ENCODE measurements around the gene LRRC4B. TPM values are rescaled to one million over a fixed set of nuclear protein-coding genes. Genes with fewer than 3 reads are reported as not detected.

The LRRC4B gene
- total and polyA plus RNA-seq, 2 of the 4 experiments (the other 2 are of a cell fraction): 0.03 TPM; not detected in 1

GRCh38 chr19:50559636-50560035 is 8.6 kb downstream of the LRRC4B start:
- H3K9ac ChIP-seq (ENCODE audit: low read depth, low read length): no peak overlapping the region
- no peak overlapping the region for H2BK120ac ChIP-seq (ENCODE audit: low read depth, low read length)
- H3K4me1 ChIP-seq (ENCODE audit: control insufficient read depth, insufficient read depth, low read length): no peaks in the 10 kb centered on the region
- H2AK9ac ChIP-seq (replicated peaks; ENCODE audit: low read depth, low read length, poor library complexity): no peak overlapping the region
- H3K9me3 ChIP-seq (ENCODE audit: control insufficient read depth, insufficient read depth, low read length): no peaks in the 10 kb centered on the region
- ATAC-seq (ENCODE audit: low read depth) (no peak), DNase-seq (no peak)
- dilution Hi-C loops (cut with HindIII; ENCODE audit: low sequenced_read_pairs, unreplicated experiment): no loop called here
- no peak overlapping the region for H2BK15ac ChIP-seq (ENCODE audit: low read depth, low read length)
- no peak overlapping the region for H4K8ac ChIP-seq (ENCODE audit: low read depth in 2 of 2, low read length in 2 of 2)
- intact Hi-C loops (cut with micrococcal nuclease): no loop called here
- no peaks in the 10 kb centered on the region for H4K20me1 ChIP-seq (ENCODE audit: insufficient read depth, low read length)
- H2AK5ac ChIP-seq (ENCODE audit: low read depth, low read length): no peak overlapping the region
- no peak overlapping the region for H3K18ac ChIP-seq (ENCODE audit: low read depth, low read length)
- no peak overlapping the region for H4K91ac ChIP-seq (ENCODE audit: insufficient read depth, low read depth, low read length)
- WGBS, 2 experiments (ENCODE audit: extremely low coverage in 2 of 2, insufficient read length in 1 of 2): 27% methylated on average over 2 of the region's 10 CpGs; no CpG with 5 or more reads in 1 of the 2 experiments
- H3K4me3 ChIP-seq (ENCODE audit: insufficient read depth, low read depth, low read length): no peak overlapping the region
- H3K9me1 ChIP-seq (ENCODE audit: insufficient read depth, low read length): no peaks in the 10 kb centered on the region; the same call in 1 of the 2 replicates
- H3K79me1 ChIP-seq (ENCODE audit: low read depth in 1 of 2, low read length in 2 of 2): no peaks in the 10 kb centered on the region
- H3K14ac ChIP-seq (replicated peaks; ENCODE audit: low read depth, low read length): no peak overlapping the region
- CTCF ChIA-PET: no interaction called here
- in situ Hi-C loops (cut with MboI; ENCODE audit: low sequenced_read_pairs): no loop called here
- no peak overlapping the region for H3K23ac ChIP-seq (ENCODE audit: low read depth, low read length)
- H2BK20ac ChIP-seq (ENCODE audit: low read depth, low read length): no peak overlapping the region
- no peak overlapping the region for H2BK5ac ChIP-seq (ENCODE audit: low read depth, low read length, poor library complexity, severe bottlenecking)
- H3K27me3 ChIP-seq (ENCODE audit: control insufficient read depth, insufficient read depth, low read length): peaks cover 25% of the 10 kb centered on the region
- H3K4ac ChIP-seq (ENCODE audit: low read depth, low read length): no peak overlapping the region
- H2AFZ ChIP-seq (replicated peaks; ENCODE audit: low read length, poor library complexity): no peak overlapping the region
- H3K27ac ChIP-seq (ENCODE audit: insufficient read depth, low read length): no peak overlapping the region
- H3K4me2 ChIP-seq (ENCODE audit: low read depth, low read length): no peak overlapping the region
- H4K5ac ChIP-seq (ENCODE audit: low read depth, low read length): no peak overlapping the region
- TF ChIP-seq CTCF (conservative IDR thresholded peaks at IDR 0.05; ENCODE audit: low read depth, low read length) (no peak), NFE2L2 (IDR thresholded peaks at IDR 0.05; ENCODE audit: low read depth, low read length) (no peak), RAD21 (IDR thresholded peaks at IDR 0.05; ENCODE audit: low read length) (no peak), MAFK (IDR thresholded peaks at IDR 0.05; ENCODE audit: low read depth, low read length) (no peak), BHLHE40 (IDR thresholded peaks at IDR 0.05; ENCODE audit: low read depth, low read length) (no peak), CEBPB (IDR thresholded peaks at IDR 0.05; ENCODE audit: low read depth, low read length) (no peak), SMC3 (IDR thresholded peaks at IDR 0.05; ENCODE audit: low read depth, low read length) (no peak), FOS (IDR thresholded peaks at IDR 0.05; ENCODE audit: low read depth, low read length) (no peak), MXI1 (IDR thresholded peaks at IDR 0.05; ENCODE audit: borderline replicate concordance, low read depth, low read length) (no peak), POLR2A (IDR thresholded peaks at IDR 0.05; ENCODE audit: low read depth, low read length) (no peak), ELK1 (IDR thresholded peaks at IDR 0.05; ENCODE audit: borderline replicate concordance, low read depth, low read length) (no peak), MAZ (IDR thresholded peaks at IDR 0.05; ENCODE audit: borderline replicate concordance, low read depth, low read length) (no peak)
- TF ChIP-seq, protein P1, sequence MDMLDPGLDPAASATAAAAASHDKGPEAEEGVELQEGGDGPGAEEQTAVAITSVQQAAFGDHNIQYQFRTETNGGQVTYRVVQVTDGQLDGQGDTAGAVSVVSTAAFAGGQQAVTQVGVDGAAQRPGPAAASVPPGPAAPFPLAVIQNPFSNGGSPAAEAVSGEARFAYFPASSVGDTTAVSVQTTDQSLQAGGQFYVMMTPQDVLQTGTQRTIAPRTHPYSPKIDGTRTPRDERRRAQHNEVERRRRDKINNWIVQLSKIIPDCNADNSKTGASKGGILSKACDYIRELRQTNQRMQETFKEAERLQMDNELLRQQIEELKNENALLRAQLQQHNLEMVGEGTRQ (IDR thresholded peaks at IDR 0.05; ENCODE audit: low read depth, low read length): no peak
- BruUV-seq (replicated peaks): no TSS peak
- POLR2A ChIA-PET (ENCODE audit: unreplicated experiment): no interaction called here
- H3K36me3 ChIP-seq (ENCODE audit: control insufficient read depth, insufficient read depth, low read length): no peaks in the 10 kb centered on the region
- no peak overlapping the region for H3K56ac ChIP-seq (ENCODE audit: extremely low read depth, insufficient read depth, low read length)

Data from IMR-90 (cell line).